Ecto neural progenitor cell (in vitro differentiated cells): ENCODE measurements around the gene ATG4D.
"Not testable (repeated sequence)": the region's sequence is repeated elsewhere in the genome, so short reads cannot be mapped to it uniquely, and the experiment has no call there.

ENCODE experiments used
- DNase-seq: peaks from one replicate; pipeline ENCODE4 v3.0.0-alpha.2; 2018; ENCODE audit warnings: low spot score

The ATG4D gene

GRCh38 chr19:10552510-10553053, 8.9 kb downstream of the ATG4D start:
- DNase-seq = no peak

GRCh38 chr19:10553087-10553667, 9.5 kb downstream of the ATG4D start:
- no peak for DNase-seq

GRCh38 chr19:10553943-10554381, 10.3 kb downstream of the ATG4D start:
- DNase-seq = no peak

GRCh38 chr19:10554760-10555609, 11.3 kb downstream of the ATG4D start:
- DNase-seq = no peak

GRCh38 chr19:10555610-10555973, 11.9 kb downstream of the ATG4D start:
- no peak for DNase-seq

- DNase-seq = no peak
Observed at GRCh38 chr19:10557603-10558197, 14.0 kb downstream of the ATG4D start.

- no peak for DNase-seq
Observed at GRCh38 chr19:10560154-10560553, 16.4 kb downstream of the ATG4D start.

GRCh38 chr19:10562609-10563008, 18.9 kb downstream of the ATG4D start:
- DNase-seq = no peak

GRCh38 chr19:10565028-10565566, 21.4 kb downstream of the ATG4D start:
- peak; percentile 72 for DNase-seq

GRCh38 chr19:10565567-10566407, 22.1 kb downstream of the ATG4D start, which contains the start of gene KRI1:
Gene KRI1, minus strand, starts transcription at chr19:10566010. Its CDS starts 11 bp downstream, at chr19:10565999.
- DNase-seq = peak; percentile 98

GRCh38 chr19:10566408-10566657, 22.6 kb downstream of the ATG4D start:
- DNase-seq = no peak

- DNase-seq = no peak
Observed at GRCh38 chr19:10566658-10567410, 23.1 kb downstream of the ATG4D start.

GRCh38 chr19:10567656-10568055, 24.0 kb downstream of the ATG4D start:
- no peak for DNase-seq

- no peak for DNase-seq
Observed at GRCh38 chr19:10568062-10568825, 24.5 kb downstream of the ATG4D start.

- peak; percentile 99 for DNase-seq
Observed at GRCh38 chr19:10568826-10569651, 25.3 kb downstream of the ATG4D start, which contains the start of gene CDKN2D. Gene CDKN2D, minus strand, starts transcription at chr19:10568979. Its CDS starts 326 bp downstream, at chr19:10568653.

- not testable (repeated sequence) for DNase-seq
Observed at GRCh38 chr19:10573793-10574192, 30.1 kb downstream of the ATG4D start.

- no peak for DNase-seq
Observed at GRCh38 chr19:10574462-10574861, 30.8 kb downstream of the ATG4D start.

GRCh38 chr19:10575011-10575716, 31.5 kb downstream of the ATG4D start:
- no peak for DNase-seq

GRCh38 chr19:10577951-10578350, 34.2 kb downstream of the ATG4D start:
- DNase-seq = no peak
